ENCODE measurements around the gene GNG8. TPM values are rescaled to one million over a fixed set of nuclear protein-coding genes. Genes with fewer than 3 reads are reported as not detected.

GNG8 gene
- total RNA-seq, 1 experiment from 2014 or later, result not detected

DNA sequence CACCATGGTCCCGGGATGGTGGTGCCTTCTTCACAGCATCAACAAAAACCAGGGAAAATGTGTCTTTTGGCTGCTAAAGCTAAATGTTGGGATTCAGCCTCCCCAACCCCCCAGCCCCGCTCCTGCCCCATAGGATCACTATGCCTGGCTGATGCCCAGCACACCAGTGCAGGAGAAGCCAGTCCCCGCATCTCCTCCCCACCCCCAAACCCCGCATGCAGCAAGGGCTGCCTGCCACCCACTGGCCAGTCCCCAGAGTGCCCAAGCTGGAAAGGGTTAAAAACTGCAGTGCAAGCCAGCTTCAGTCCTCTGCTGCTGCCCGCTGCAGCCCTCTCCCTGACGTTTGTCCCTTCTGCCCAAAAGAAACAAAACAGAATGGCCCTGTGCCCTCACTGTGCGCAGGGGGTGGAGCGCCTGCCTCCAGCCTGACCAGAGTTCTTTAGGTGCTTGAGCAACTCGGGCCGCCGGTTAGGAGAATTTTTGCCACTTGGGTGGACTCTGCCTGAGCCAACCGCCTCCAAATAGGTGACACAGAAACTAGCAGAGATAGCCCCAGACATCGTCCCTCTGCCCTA lies 31.1 kb downstream of the GNG8 start:
- H2AK5ac ChIP-seq (ENCODE audit: insufficient read length, low read length), result no peak overlapping the region
- peak overlapping the region in 1 of 3 experiments; percentile 40; a peak in 2 of 7 replicates for H3K27ac Mint-ChIP-seq
- H3K9ac ChIP-seq (ENCODE audit: extremely low read depth, insufficient read length, low read length), result no peak overlapping the region
- H4K8ac ChIP-seq (replicated peaks; ENCODE audit: insufficient read length, low read depth, low read length), result no peak overlapping the region
- H3K27me3 Mint-ChIP-seq (ENCODE audit: low read depth), result no peaks in the 10 kb centered on the region
- H4K91ac ChIP-seq (ENCODE audit: insufficient read length, low read depth, low read length), result no peak overlapping the region
- no peak overlapping the region for H3K4ac ChIP-seq (ENCODE audit: low read depth, low read length)
- no peak overlapping the region for H3K56ac ChIP-seq (ENCODE audit: insufficient read length, low read depth, low read length)
- H3K4me1 ChIP-seq (ENCODE audit: insufficient read depth, low read length), result no peaks in the 10 kb centered on the region
- no peak overlapping the region for H2AFZ ChIP-seq (ENCODE audit: low read length)
- no peaks in the 10 kb centered on the region for H3K27me3 ChIP-seq (ENCODE audit: insufficient read depth, low read length)
- no peak overlapping the region for H3K14ac ChIP-seq (ENCODE audit: insufficient read depth, low read length)
- H3T11ph ChIP-seq (ENCODE audit: low read length), result no peak overlapping the region
- H3K4me2 ChIP-seq (ENCODE audit: insufficient read depth, insufficient read length, low read length), result no peak overlapping the region
- H3K79me1 ChIP-seq (ENCODE audit: insufficient read depth, low read depth, low read length, poor library complexity, severe bottlenecking), result peaks cover 7% of the 10 kb centered on the region
- WGBS (ENCODE audit: extremely low coverage, insufficient read length, low lambda C conversion rate), result no CpG with 5 or more reads among the region's 13 CpGs
- no peak overlapping the region for H2BK120ac ChIP-seq (ENCODE audit: low read depth, low read length, poor library complexity, severe bottlenecking)
- H2BK5ac ChIP-seq (ENCODE audit: insufficient read length, low read length), result no peak overlapping the region
- H2BK20ac ChIP-seq (ENCODE audit: low read depth, low read length, poor library complexity, severe bottlenecking), result no peak overlapping the region
- TF ChIP-seq, protein P1, sequence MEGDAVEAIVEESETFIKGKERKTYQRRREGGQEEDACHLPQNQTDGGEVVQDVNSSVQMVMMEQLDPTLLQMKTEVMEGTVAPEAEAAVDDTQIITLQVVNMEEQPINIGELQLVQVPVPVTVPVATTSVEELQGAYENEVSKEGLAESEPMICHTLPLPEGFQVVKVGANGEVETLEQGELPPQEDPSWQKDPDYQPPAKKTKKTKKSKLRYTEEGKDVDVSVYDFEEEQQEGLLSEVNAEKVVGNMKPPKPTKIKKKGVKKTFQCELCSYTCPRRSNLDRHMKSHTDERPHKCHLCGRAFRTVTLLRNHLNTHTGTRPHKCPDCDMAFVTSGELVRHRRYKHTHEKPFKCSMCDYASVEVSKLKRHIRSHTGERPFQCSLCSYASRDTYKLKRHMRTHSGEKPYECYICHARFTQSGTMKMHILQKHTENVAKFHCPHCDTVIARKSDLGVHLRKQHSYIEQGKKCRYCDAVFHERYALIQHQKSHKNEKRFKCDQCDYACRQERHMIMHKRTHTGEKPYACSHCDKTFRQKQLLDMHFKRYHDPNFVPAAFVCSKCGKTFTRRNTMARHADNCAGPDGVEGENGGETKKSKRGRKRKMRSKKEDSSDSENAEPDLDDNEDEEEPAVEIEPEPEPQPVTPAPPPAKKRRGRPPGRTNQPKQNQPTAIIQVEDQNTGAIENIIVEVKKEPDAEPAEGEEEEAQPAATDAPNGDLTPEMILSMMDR (conservative IDR thresholded peaks at IDR 0.05), result no peak
- no peak overlapping the region for H4K5ac ChIP-seq (ENCODE audit: insufficient read length, low read depth, low read length)
- H3K9me3 ChIP-seq (ENCODE audit: control insufficient read depth, low read depth, low read length), result no peaks in the 10 kb centered on the region
- DNase-seq, result no peak
- H3K23ac ChIP-seq (ENCODE audit: insufficient read length, low read depth, low read length), result no peak overlapping the region
- H2BK12ac ChIP-seq (ENCODE audit: insufficient read length, low read depth, low read length), result no peak overlapping the region
- peaks cover 26 to 47% (median 44%) of the 10 kb centered on the region in 3 experiments; a peak in 6 of 7 replicates for H3K36me3 Mint-ChIP-seq (ENCODE audit: insufficient read depth in 1 of 3, low read depth in 3 of 3)
- no peaks in the 10 kb centered on the region for H4K20me1 ChIP-seq (ENCODE audit: control insufficient read depth, insufficient read depth, insufficient read length)
- peaks cover 12% of the 10 kb centered on the region for H3K23me2 ChIP-seq (ENCODE audit: insufficient read length, low read depth, low read length, poor library complexity, severe bottlenecking)
- H3K4me1 Mint-ChIP-seq, result peaks cover 19 to 31% of the 10 kb centered on the region in 2 experiments
- no peak overlapping the region; a peak in 1 of 5 replicates for H3K4me3 Mint-ChIP-seq
- no peak overlapping the region for H3K18ac ChIP-seq (ENCODE audit: insufficient read length, low read depth, low read length)
- H3K79me2 ChIP-seq (ENCODE audit: insufficient read depth, low read length), result peaks cover 5% of the 10 kb centered on the region; the same call in 1 of the 2 replicates
- no peaks in the 10 kb centered on the region; a peak in 1 of 5 replicates for H3K9me3 Mint-ChIP-seq
- H3K27ac ChIP-seq (ENCODE audit: insufficient read length, low read depth, low read length), result no peak overlapping the region
- no peak overlapping the region for H2BK15ac ChIP-seq (ENCODE audit: low read depth, low read length)
